Stimulated activated CD4-positive, alpha-beta T cell treated with anti-CD3 and anti-CD28 coated beads, Interleukin-1b, Interleukin-23, amount 100 ng/mL, for 48 hours (primary cell): ENCODE measurements around the gene FAM227B.
"Not testable (repeated sequence)": the region's sequence is repeated elsewhere in the genome, so short reads cannot be mapped to it uniquely, and the experiment has no call there.

Experiments
- DNase-seq: peaks from one replicate; pipeline ENCODE4 v3.0.0-alpha.2; 2020

FAM227B gene

DNA sequence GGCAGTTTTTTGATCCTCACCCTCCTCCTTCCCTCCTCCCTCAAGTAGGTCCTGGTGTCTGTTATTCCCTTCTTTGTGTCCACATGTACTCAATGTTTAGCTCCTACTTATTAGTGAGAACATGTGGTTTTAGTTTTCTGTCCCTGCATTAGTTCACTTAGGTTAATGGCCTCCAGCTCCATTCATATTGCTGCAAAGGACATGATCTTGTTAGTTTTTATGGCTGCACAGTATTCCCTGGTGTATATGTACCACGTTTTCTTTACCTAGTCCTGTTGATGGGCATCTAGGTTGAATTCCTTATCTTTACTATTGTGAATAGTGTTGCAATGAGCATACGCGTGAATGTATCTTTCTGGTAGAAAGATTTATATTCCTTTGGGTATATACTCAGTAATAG lies 259.2 kb downstream of the FAM227B start:
- no peak for DNase-seq

DNA sequence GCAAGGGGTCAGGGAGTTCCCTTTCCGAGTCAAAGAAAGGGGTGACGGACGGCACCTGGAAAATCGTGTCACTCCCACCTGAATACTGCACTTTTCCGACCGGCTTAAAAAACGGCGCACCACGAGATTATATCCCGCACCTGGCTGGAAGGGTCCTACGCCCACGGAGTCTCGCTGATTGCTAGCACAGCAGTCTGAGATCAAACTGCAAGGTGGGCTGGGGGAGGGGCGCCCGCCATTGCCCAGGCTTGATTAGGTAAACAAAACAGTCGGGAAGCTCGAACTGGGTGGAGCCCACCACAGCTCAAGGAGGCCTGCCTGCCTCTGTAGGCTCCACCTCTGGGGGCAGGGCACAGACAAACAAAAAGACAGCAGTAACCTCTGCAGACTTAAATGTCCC lies 266.2 kb downstream of the FAM227B start:
- not testable (repeated sequence) for DNase-seq

DNA sequence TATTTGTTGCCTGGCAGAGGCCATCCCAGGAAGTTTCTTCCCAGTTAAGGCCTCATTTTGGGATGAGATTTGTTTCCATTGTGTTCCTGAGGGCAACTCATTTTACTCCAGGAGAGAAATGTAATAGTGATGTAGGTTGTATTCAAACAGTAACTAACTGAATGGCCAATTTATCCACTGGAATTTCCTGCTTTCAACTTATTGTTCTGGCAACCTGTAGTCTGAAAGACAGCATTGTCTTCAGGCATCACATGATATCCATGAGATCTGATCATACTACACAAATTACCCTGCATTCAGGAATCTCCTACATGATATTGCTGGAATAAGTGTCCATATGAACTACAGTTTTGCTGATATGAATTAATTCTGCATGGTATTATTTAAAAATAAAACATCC lies 277.1 kb downstream of the FAM227B start:
- DNase-seq: no peak

DNA sequence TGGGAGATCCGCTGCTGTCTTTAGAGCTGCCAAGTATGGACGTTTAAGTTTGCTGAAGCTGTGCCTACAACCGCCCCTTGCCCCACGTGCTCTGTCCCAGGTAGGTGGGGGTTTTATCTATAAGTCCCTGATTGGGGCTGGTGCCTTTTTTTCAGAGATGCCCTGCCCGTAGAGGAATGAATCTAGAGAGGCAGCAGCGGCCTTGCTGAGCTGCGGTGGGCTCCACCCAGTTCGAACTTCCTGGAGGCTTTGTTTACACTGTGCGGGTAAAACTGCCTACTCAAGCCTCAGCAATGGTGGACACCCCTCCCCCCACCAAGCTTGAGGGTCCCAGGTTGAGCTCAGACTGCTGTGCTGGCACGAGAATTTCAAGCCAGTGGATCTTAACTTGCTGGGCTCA lies 281.0 kb downstream of the FAM227B start:
- DNase-seq: no peak

DNA sequence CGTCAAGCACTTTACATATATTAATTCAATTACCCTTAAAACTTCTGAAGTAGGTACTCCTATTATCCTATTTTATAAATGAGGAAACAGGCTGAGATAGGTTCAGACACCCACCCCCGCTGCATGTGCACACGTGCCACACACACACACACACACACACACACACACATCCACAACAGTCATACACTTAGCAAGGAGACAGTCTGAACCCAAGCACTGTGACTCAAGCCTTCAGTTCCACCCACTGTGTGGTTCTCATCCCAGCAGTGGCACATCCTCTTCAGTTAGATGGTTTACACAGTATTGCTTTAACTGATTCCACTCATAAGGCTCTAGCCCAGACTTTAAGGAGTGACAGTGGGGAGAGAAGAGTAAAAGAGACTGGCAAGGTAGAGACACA lies 288.7 kb downstream of the FAM227B start:
- DNase-seq: no peak

DNA sequence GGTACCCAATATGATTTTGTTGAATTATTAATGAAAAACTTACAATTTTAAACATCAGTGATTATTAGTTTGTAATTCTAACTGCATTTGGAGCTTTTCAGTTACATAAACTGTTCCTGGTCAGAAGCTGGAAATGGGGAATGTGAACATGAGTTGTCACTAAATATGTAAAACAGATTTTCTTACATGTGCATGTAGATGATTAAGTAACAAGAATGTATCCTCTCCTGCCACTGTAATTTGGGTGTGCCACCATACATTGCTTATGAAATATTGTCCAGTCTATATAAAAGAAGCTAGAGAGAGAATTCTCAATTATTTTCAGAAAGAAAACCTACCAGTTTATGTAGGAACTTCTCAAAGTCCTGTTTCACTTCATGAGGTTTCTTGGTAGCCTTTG lies 289.2 kb downstream of the FAM227B start:
- DNase-seq: no peak

DNA sequence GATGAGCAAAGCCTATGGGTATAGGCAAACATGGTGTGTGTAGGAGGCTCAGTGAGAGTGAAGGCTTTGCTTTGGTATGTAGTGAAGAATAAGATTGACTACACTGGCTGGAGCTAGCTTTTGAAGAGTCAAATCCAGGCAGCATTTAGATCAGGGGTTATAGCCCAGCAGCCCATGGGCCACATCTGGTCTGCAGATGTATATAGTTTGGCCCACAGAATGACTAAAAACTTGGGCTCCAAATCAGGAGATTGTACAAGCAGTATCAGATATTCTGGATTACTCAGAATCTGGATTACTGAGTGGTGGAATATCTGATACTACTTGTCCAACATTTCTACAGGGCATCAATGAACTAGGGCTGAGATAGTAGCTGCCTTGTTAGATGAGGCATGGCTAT lies 290.5 kb downstream of the FAM227B start:
- DNase-seq: no peak

DNA sequence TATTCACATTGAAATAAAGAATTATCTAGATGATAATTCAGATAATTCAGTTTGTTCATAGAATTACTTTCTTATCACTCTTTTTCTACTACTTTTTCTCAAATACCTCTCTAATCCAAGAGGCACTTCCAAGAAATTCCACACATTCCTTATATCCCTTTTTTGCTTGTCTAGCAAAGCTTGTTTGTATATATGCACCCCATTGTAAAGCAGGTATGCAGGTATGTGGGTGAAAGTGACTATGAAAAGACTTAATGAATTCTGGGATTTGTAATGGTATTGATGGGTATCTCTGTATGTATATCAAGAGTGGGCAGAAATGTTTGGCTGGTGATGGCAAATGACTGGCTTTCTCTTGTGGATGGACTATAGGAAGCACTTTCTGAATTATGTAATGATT lies 291.7 kb downstream of the FAM227B start:
- no peak for DNase-seq

DNA sequence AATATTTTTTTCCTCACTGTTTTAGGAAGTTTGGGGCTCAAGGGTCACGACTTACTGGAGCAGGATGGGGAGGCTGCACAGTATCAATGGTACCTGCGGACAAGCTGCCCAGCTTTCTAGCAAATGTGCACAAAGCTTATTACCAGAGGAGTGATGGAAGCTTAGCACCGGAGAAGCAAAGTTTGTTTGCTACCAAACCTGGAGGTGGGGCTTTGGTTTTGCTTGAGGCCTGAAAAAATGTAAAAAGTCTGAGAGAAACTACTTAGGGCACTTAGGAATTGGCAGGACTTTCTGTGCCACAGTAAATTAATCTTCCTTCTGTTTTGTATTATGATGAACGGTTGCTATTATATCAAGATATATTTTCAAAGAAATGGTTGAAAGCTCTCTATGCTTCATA lies 292.7 kb downstream of the FAM227B start:
- DNase-seq: no peak

DNA sequence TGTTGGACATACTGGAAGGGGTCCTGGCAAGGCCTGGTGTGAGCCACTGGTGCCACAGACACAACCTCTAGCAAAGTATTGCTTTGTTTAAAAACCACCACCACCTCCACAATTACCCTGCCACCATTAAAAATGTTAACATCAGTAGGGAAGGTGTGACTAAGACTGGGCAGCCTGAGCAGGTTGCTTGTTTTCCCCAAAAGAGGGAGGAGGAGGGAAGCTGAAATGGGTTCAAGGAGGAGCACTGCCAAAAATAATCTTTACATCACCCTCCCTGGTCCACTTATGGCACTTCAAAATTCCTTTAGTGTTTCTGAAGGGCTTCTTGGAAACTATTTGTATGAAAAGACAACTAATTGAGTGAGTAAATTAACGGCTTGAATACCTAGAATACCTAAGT lies 297.4 kb downstream of the FAM227B start:
- DNase-seq: no peak

DNA sequence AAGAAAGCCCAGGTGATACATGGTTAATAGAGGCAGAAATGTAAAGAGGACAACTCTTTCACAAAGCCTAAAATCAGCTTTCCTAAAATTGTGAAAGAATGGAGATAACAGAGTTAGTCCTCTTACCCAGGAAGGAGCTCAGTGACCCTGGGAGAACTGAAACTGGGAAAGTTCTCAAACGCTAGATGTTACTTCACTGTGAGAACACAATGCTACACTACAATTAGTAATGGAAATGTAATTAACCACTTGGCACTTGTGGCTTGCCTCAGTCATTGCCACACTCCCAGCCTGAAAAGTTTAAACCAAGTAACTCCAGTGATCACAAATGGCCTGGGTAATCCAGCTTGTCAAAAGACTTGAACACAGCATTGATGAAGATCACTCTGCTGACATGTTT lies 300.3 kb downstream of the FAM227B start:
- DNase-seq: no peak

DNA sequence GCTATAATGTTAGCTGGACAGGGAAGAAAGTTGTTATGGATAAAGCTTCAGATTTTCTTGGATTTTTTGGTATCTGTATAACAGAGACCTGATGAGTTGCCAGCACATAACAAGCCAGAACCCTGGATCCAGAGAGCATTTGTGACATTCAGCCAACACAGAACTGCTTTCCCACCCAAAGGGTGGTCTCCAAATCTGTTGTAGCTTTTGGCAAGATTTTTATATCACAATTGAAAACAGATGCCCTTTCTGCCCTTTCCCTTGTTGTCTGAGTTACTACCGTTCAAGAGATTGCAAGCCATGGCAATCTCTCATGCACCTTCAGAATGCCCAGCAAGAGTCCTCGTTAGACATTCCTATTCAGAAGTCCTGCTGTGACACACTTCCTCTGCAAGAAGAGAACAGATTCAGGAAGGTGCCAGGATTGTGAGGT lies 305.2 kb downstream of the FAM227B start:
- DNase-seq: no peak

DNA sequence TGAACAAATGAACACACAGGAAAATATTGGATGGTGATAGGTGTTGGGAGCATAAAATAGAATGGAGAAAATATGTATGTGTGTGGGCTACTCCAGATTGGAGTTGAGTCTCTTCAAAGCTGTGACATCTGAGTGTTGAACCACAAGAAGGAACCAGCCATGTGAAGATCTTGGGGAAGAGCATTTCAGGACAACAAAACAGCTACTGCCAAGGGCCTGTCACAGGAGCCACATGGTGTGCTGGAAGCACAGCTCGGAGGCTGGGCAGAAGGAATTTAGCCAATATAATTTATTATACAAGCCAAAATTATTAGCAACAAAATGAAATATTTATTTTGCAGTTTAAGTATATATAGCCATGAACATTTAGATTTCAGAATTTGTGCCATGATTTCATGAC lies 305.9 kb downstream of the FAM227B start:
- no peak for DNase-seq

DNA sequence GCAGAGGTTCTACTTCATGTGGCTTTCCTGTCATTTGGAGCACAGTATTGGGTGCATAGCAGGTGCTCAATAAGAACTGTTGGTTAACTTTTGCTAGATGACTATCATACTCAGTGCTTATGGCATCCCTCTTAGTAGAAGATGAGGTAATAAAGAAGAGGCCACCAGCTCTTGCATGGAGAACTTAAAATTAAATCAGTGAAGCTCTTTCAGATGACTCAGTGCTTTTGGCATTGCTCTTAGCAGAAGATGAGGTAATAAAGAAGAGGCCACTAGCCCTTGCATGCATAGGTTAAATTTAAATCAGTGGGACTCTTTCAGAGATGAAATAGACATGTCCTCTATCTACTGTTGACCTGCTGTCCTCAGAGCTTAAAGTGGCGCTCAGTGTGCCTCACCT lies 307.0 kb downstream of the FAM227B start:
- DNase-seq: no peak

DNA sequence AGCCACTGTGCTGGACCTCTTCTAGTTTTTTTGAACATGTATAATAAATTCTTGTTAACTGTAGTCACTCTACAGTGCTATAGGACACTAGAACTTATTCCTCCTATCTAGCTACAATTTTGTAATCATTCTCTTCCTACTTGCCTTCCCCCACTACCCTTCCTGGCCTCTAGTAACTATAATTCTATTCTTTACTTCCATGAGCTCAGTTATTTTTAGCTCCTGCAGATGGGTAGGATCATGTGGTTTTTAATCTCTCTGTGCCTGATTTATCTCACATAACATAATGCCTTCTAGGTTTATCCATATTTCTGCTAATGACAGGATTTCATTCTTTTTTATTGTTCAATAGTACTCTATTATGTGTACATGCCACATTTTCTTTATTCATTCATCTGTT lies 310.7 kb downstream of the FAM227B start:
- no peak for DNase-seq

DNA sequence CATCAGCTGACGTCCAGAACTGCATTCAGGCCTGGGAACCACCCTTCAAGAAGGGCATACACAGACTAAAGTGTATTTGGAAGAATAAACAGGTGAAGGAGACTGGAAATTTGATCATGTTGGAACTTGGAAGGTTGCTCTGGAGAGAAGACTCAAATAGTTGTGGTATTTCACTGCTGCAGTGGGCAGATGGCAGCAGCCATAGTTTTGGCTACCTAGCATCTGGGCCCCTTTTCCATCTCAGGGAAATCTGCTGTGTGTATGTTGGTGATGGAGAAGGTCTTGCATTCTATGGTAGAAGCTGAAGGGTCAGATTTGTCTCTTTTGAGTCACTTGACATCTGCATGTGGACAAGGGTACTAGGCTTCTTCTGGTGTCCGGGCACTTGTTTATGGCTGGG lies 311.9 kb downstream of the FAM227B start:
- no peak for DNase-seq

DNA sequence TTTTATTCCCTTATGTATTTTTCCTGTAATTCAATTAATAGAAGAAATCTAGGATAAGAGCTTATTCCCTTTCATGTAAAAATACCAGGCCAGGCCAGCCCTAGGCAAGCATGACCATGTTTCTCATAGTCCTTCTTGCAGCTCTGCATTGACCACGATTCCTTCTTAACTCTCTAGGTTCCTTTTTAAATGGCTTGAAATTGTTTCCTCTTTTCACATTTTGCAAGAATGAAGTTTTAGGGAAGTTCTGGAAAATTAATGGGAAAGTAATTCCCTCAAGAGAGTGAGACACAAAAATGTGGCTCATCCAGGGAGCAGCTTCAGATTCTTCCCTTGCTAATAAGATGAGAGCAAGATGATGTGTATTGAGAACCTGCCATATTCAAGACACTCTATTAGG lies 314.1 kb downstream of the FAM227B start:
- DNase-seq: no peak

DNA sequence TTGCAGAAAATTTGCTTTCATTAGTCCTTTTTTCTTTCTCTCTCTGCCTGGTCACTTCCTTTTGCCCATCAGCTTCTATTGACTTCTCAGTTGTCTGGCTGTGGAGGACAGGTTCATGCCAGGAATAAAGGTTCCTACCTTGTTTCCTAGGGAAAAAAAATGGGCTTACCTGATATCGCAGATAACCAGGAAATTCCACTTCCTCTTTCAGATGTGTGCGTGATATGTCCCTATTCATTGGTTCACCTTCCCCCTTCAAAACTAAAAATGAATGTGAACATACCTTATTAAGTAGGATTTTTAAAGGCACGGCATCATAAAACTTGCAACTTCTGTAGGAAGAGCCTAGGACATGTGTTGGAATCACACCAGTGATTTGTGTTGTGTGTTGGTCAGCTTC lies 317.6 kb downstream of the FAM227B start:
- no peak for DNase-seq

DNA sequence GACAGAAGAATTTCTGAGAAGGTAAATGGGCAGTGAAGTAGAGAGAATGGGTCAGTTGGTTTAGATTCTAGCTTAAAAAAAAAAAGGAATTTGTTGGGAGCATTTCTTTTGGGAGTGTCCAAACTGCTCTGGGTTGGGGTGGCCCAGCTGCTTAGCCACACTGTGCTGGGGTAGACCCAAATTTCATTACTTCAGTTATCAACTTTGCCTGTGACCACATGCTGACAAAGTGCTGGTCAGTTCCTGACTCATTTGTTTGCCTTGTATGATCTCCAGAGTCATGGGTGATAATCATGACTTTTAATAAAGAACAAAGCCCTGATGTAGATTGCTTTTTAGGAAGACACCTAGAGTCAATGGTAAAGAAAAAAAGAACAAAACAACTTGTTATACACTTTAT lies 319.1 kb downstream of the FAM227B start:
- no peak for DNase-seq

DNA sequence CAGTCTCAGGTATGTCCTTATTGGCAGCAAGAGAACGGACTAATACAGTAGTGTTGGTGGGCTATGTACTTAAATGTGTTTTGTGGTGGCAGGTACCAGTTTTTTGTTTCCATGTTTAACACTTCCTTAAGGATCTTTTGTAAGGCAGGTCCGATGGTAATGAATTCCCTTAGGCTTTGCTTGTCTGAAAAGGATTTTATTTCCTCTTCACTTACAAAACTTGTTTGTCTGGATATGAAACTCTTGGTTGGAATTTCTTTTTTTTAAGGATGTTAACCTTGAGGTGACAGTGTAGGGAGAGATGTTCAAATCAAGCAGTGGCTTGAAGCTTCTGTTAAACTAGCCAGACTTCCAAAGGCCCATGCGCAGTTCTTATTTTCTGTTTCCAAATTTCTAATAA lies 319.8 kb downstream of the FAM227B start:
- no peak for DNase-seq

DNA sequence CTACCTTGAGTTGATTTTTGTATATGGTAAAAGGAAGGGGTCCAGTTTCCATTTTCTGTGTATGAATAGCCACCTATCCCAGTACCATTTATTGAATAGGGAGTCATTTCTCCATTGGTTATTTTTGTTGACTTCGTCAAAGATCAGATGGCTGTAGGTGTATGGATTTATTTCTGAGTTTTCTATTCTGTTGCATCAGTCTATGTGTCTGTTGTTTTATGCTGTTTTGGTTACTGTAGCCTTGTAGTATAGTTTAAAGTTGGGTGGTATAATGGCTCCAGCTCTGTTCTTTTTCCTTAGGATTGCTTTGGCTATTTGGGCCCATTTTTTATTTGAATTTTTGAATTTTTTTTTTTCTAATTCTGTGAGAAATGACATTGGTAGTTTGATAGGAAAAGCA lies 323.0 kb downstream of the FAM227B start:
- DNase-seq: no peak

DNA sequence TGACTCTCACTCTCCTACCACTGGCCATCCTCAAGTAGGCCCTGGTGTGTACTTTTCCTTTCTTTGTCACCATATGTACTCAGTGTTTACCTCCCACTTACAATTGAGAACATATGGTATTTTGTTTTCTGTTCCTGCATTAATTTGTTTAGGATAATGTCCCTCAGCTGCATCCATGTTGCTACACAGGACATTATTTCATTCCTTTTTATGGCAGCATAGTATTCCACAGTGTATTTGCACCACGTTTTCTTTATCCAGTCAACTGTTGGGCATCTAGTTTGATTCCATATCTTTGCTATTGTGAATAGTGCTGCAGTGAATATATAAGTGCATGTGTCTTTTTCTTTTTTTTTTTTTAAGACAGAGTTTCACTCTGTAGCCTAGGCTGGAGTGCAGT lies 324.4 kb downstream of the FAM227B start:
- no peak for DNase-seq

DNA sequence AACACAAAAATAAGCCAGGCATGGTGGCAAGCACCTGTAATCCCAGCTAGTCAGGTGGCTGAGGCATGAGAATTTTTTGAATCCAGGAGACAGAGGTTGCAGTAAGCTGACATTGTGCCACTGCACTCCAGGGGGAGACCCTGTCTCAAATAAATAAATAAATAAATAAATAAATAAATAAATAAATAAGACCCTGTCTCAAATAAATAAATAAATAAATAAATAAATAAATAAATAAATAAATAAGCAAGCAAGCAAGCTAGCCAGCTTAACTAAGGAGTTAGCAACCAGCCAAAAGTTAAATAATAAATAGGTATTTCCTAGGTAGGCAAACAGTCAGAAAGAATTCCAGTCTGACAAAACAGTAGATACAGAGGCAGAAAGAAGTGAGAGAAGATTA lies 326.7 kb downstream of the FAM227B start:
- no peak for DNase-seq

DNA sequence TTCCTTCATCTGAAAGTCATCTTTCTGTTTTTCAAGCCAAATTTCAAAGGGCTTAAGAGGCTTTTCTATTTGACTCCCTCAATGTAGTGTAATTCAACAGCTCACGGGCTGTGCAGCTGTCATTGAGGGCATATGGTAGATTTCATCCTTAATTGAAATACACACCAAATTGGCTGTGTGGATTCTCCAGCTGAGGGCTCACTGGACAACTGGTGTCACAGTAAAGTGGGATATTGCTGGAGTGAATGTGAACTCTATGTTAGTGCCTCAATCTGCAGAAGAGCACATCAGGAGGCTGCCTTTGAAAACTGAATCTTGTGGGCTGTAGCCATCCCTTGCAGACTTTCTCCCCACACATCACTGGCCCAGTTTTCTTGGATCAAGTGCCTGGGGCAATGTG lies 330.4 kb downstream of the FAM227B start:
- no peak for DNase-seq

DNA sequence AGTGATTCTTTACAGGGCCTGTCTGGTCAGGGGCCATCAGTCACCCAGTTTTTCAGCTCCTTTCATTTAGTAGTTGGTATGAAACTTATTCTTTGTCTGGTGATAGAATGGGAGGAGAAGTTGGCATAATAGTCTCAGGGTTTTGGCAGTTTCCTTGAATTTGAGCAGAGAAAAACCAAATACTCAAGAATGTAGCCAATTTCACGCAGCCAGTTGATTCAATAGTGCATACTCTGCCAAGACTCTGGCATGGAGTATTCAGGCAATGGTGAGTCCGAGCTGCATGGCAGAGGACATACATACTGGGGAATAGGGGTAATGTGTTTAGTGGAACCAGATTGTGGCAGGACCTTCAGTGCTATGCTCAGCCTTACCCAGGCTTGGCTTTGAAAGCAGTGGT lies 332.2 kb downstream of the FAM227B start:
- DNase-seq: no peak

DNA sequence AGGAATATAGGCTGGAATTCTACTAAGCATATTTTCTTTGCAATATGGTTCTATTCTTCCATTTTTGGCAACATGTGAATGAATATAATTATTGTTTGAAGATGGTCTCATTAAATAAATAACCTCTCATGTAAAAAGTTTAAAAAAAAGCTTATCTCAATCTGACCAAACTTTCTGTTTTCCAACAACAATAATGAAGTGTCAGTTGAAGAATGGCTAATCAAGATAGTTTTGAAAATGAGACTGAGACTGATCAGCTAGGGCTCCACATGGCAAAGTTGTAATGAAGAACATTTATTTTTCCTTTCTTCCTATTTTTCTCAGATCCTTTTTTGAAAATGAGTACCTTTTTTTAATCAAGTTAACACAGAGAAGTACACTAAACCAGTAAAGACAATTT lies 333.1 kb downstream of the FAM227B start:
- no peak for DNase-seq
